Smooth muscle cell (in vitro differentiated cells): ENCODE results near the gene GALC. TPM values are rescaled to one million over a fixed set of nuclear protein-coding genes. Genes with fewer than 3 reads are reported as not detected.

ENCODE experiments used
- DNase-seq: peaks from one replicate; lab custom pipeline; 2025; ENCODE audit not compliant: unreplicated experiment; lab: John Stamatoyannopoulos, UW
- H2AFZ ChIP-seq: fragments of 200-600 bp; sonication (generic); 2 replicates; pipeline ENCODE4 v1.6.0; 2016; ENCODE audit warnings: antibody characterized with exemption, low read depth, mild to moderate bottlenecking
- H3F3A ChIP-seq: fragments of 200-600 bp; sonication (generic); 2 replicates; pipeline ENCODE4 v1.6.0; 2017; ENCODE audit warnings: antibody characterized with exemption, low read depth
- H3K27ac ChIP-seq: fragments of 200-600 bp; sonication (generic); 2 replicates; pipeline ENCODE4 v1.5.1; 2016; ENCODE audit warnings: low read depth, mild to moderate bottlenecking
- H3K27me3 ChIP-seq: fragments of 200-600 bp; sonication (generic); 2 replicates; pipeline ENCODE4 v1.6.1; 2016; ENCODE audit warnings: low read depth, mild to moderate bottlenecking
- H3K36me3 ChIP-seq: fragments of 200-600 bp; sonication (generic); 2 replicates; pipeline ENCODE4 v1.5.1; 2016; ENCODE audit warnings: low read depth
- H3K4me1 ChIP-seq: fragments of 200-600 bp; sonication (generic); 2 replicates; pipeline ENCODE4 v1.5.1; 2016; ENCODE audit warnings: low read depth
- H3K4me2 ChIP-seq: fragments of 200-600 bp; sonication (generic); 2 replicates; pipeline ENCODE4 v1.6.0; 2016; ENCODE audit warnings: mild to moderate bottlenecking
- H3K4me3 ChIP-seq: fragments of 200-600 bp; sonication (generic); 2 replicates; pipeline ENCODE4 v1.5.1; 2016; ENCODE audit warnings: mild to moderate bottlenecking
- H3K79me2 ChIP-seq: fragments of 200-600 bp; sonication (generic); 2 replicates; pipeline ENCODE4 v1.6.0; 2016; ENCODE audit warnings: low read depth, mild to moderate bottlenecking
- H3K9ac ChIP-seq: fragments of 200-600 bp; sonication (generic); 2 replicates; pipeline ENCODE4 v1.6.0; 2016; ENCODE audit warnings: low read depth
- H3K9me3 ChIP-seq: fragments of 200-600 bp; sonication (generic); replicated peaks from 2 replicates; pipeline ENCODE4 v1.5.1; 2016; ENCODE audit warnings: low read depth
- H4K20me1 ChIP-seq: fragments of 200-600 bp; sonication (generic); 2 replicates; pipeline ENCODE4 v1.6.0; 2016; ENCODE audit warnings: low read depth
- WGBS: methylation state at CpG from one replicate; pipeline ENCODE4 v1.1.7; 2016; ENCODE audit warnings: low lambda C conversion rate; 5-methylcytosine and 5-hydroxymethylcytosine counted together
- polyA plus RNA-seq: library from polyadenylated mRNA; unstranded; fragments of >200 nt; fragmentation: Nextera tagmentation; extraction: Ambion mirVana; gene quantifications from 2 replicates; pipeline ENCODE4 v1.2.1, GENCODE V29; 2016
- total RNA-seq: library from RNA; depleted of rRNA; stranded (reverse); fragments of >200 nt; gene quantifications from 2 replicates; pipeline ENCODE4 v1.2.3, GENCODE V29; 2014
- TF ChIP-seq, protein P1 (sequence below): fragments of 200-600 bp; sonication (generic); IDR thresholded peaks from 2 replicates; pipeline ENCODE4 v1.5.1; 2017; ENCODE audit warnings: borderline replicate concordance, mild to moderate bottlenecking, antibody characterized with exemption; ENCODE audit not compliant: insufficient read depth, poor library complexity, severe bottlenecking

The GALC gene
- total and polyA plus RNA-seq, 2 experiments from 2014 or later: 18.6 to 31.0 TPM

GRCh38 chr14:88005978-88006851, 13.2 kb upstream of the GALC start:
- no peaks in the 10 kb centered on the region for H3K9me3 ChIP-seq
- H3F3A ChIP-seq: no peaks in the 10 kb centered on the region
- no peaks in the 10 kb centered on the region for H3K27me3 ChIP-seq
- H2AFZ ChIP-seq: no peak overlapping the region
- DNase-seq: no peak
- H3K9ac ChIP-seq: no peak overlapping the region
- no peaks in the 10 kb centered on the region for H3K36me3 ChIP-seq
- H3K79me2 ChIP-seq: no peaks in the 10 kb centered on the region
- no peak overlapping the region for H3K4me2 ChIP-seq
- peak overlapping the region; percentile 36 for H3K27ac ChIP-seq
- H3K4me3 ChIP-seq: no peak overlapping the region
- no peaks in the 10 kb centered on the region for H4K20me1 ChIP-seq
- TF ChIP-seq, protein P1, sequence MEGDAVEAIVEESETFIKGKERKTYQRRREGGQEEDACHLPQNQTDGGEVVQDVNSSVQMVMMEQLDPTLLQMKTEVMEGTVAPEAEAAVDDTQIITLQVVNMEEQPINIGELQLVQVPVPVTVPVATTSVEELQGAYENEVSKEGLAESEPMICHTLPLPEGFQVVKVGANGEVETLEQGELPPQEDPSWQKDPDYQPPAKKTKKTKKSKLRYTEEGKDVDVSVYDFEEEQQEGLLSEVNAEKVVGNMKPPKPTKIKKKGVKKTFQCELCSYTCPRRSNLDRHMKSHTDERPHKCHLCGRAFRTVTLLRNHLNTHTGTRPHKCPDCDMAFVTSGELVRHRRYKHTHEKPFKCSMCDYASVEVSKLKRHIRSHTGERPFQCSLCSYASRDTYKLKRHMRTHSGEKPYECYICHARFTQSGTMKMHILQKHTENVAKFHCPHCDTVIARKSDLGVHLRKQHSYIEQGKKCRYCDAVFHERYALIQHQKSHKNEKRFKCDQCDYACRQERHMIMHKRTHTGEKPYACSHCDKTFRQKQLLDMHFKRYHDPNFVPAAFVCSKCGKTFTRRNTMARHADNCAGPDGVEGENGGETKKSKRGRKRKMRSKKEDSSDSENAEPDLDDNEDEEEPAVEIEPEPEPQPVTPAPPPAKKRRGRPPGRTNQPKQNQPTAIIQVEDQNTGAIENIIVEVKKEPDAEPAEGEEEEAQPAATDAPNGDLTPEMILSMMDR: no peak
- no peaks in the 10 kb centered on the region for H3K4me1 ChIP-seq
- WGBS: 86% methylated on average over 13 of the region's 13 CpGs

DNA sequence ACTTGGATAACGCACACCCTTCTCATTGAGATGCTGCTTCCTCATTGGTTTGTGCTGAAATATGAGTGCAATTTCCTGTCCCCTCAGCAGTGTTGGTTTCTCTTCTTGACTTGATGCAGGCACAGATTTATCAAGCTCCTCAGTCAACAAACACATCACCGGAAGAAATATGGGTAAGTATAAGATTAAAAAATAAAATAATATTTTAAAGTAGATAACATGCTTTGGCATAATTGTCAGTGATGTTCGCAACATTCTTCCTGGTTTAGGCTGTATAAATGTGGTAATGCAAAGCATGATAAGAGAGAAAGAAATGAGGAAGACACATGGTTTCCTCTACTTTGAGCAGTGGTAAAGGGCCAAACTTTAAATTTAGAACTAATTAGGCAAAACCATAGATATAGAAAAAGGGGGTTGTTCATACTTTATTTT, 12.1 kb upstream of the GALC start, which contains the start of gene GPR65:
Gene GPR65 (plus strand): TSS at position 86 of the 432 bp plus-strand sequence. CDS start 5,713 bp downstream, outside the sequence.
- no peaks in the 10 kb centered on the region for H3F3A ChIP-seq
- H3K36me3 ChIP-seq: no peaks in the 10 kb centered on the region
- no peak within 1 kb of the TSS for H3K4me3 ChIP-seq
- H3K4me1 ChIP-seq: no peaks in the 10 kb centered on the region
- no peaks in the 10 kb centered on the region for H3K79me2 ChIP-seq
- H3K9ac ChIP-seq: no peak within 1 kb of the TSS
- 63% methylated on average over 3 of the region's 3 CpGs for WGBS
- DNase-seq: no peak
- peak within 1 kb of the TSS; percentile 36 for H3K27ac ChIP-seq
- H3K27me3 ChIP-seq: no peaks in the 10 kb centered on the region
- H3K9me3 ChIP-seq: no peaks in the 10 kb centered on the region
- H3K4me2 ChIP-seq: no peak within 1 kb of the TSS
- H4K20me1 ChIP-seq: no peaks in the 10 kb centered on the region
- H2AFZ ChIP-seq: no peak within 1 kb of the TSS
- TF ChIP-seq, protein P1: no peak

DNA sequence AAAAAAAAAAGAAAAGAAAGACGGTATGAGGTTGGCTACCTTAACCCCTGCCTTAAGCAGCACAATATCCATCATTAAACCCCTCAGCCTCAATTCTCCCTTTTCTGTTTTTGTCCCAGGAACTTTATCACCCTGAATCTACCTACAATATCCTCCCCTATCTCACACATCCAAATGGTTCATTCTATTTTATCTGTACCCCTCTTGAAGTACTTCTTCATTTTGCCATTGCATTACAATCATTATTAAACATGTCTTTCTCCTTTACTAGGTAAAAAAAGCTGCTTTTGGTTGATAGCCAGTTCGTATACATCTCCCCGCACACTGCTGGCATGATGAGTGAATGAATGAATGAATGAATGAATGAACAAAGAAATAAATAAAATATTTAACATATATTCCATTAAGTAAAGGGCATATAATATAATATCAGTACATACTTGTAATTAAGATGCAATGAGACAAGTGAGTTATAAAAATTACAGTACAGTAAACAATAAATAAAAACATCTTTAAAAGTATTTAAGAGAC, 11.6 kb upstream of the GALC start:
- no peaks in the 10 kb centered on the region for H3K4me1 ChIP-seq
- H3K4me3 ChIP-seq: no peak overlapping the region
- 90% methylated on average over 3 of the region's 3 CpGs for WGBS
- H3K36me3 ChIP-seq: no peaks in the 10 kb centered on the region
- H3K79me2 ChIP-seq: no peaks in the 10 kb centered on the region
- no peak overlapping the region for H2AFZ ChIP-seq
- no peak overlapping the region for H3K27ac ChIP-seq
- TF ChIP-seq, protein P1: no peak
- H3K4me2 ChIP-seq: no peak overlapping the region
- H3K9me3 ChIP-seq: no peaks in the 10 kb centered on the region
- no peaks in the 10 kb centered on the region for H4K20me1 ChIP-seq
- no peak overlapping the region for H3K9ac ChIP-seq
- no peak for DNase-seq
- no peaks in the 10 kb centered on the region for H3K27me3 ChIP-seq
- H3F3A ChIP-seq: no peaks in the 10 kb centered on the region
